ENCODE results near the gene JTB. TPM values are rescaled to one million over a fixed set of nuclear protein-coding genes. Genes with fewer than 3 reads are reported as not detected.

Gene JTB
- total RNA-seq, 1 donor from 2014 or later, result 166 TPM

- intact Hi-C loops (cut with DNase I), result no loop called here
- no peak for DNase-seq (ENCODE audit: low spot score in 2 of 2)
- Histone ChIP-seq H3K4me3 (no peak overlapping the region), H3K4me1 (no peaks in the 10 kb centered on the region), H3K9me3 (no peaks in the 10 kb centered on the region), H3K27me3 (no peaks in the 10 kb centered on the region), H3K36me3 (peaks cover 76 to 79% of the 10 kb centered on the region in 2 donors), H3K27ac (no peak overlapping the region)
- TF ChIP-seq CTCF (IDR thresholded peaks at IDR 0.05), result no peak
Observed at GRCh38 chr1:153938996-153939395, 38.5 kb downstream of the JTB start.

- H3K9me3 ChIP-seq, result no peaks in the 10 kb centered on the region
Observed at GRCh38 chr1:153937331-153937730, 40.1 kb downstream of the JTB start.

GRCh38 chr1:153936011-153936802, 41.3 kb downstream of the JTB start:
- DNase-seq (ENCODE audit: low spot score in 2 of 2), result no peak
- H3K27ac ChIP-seq, result no peak overlapping the region
- H3K4me1 ChIP-seq, result no peaks in the 10 kb centered on the region
- TF ChIP-seq CTCF (IDR thresholded peaks at IDR 0.05), result no peak
- H3K36me3 ChIP-seq, result peaks cover 77 to 89% of the 10 kb centered on the region in 2 donors
- no peaks in the 10 kb centered on the region for H3K27me3 ChIP-seq
- H3K4me3 ChIP-seq, result no peak overlapping the region
- intact Hi-C loops (cut with DNase I), result no loop called here
- no peaks in the 10 kb centered on the region for H3K9me3 ChIP-seq

More at GRCh38 chr1:153937331-153937730, 40.1 kb downstream of the JTB start:
- H3K27me3 ChIP-seq, result no peaks in the 10 kb centered on the region
- no peak overlapping the region for H3K4me3 ChIP-seq
- H3K36me3 ChIP-seq, result peaks cover 80 to 88% of the 10 kb centered on the region in 2 donors
- DNase-seq (ENCODE audit: low spot score in 2 of 2), result no peak
- H3K4me1 ChIP-seq, result no peaks in the 10 kb centered on the region
- intact Hi-C loops (cut with DNase I), result no loop called here
- TF ChIP-seq CTCF (IDR thresholded peaks at IDR 0.05), result no peak
- no peak overlapping the region for H3K27ac ChIP-seq

GRCh38 chr1:153934746-153935145, 42.7 kb downstream of the JTB start:
- no peak for TF ChIP-seq CTCF (IDR thresholded peaks at IDR 0.05)
- H3K36me3 ChIP-seq, result peaks cover 76 to 89% of the 10 kb centered on the region in 2 donors
- no peaks in the 10 kb centered on the region for H3K27me3 ChIP-seq
- no peak overlapping the region for H3K4me3 ChIP-seq
- H3K4me1 ChIP-seq, result no peaks in the 10 kb centered on the region
- DNase-seq (ENCODE audit: low spot score in 2 of 2), result no peak
- no peak overlapping the region for H3K27ac ChIP-seq
- intact Hi-C loops (cut with DNase I), result no loop called here
- no peaks in the 10 kb centered on the region for H3K9me3 ChIP-seq

- no peaks in the 10 kb centered on the region for H3K4me1 ChIP-seq
- no peaks in the 10 kb centered on the region for H3K9me3 ChIP-seq
- TF ChIP-seq CTCF (IDR thresholded peaks at IDR 0.05), result no peak
- intact Hi-C loops (cut with DNase I), result no loop called here
- H3K27ac ChIP-seq, result no peak overlapping the region
- H3K36me3 ChIP-seq, result peaks cover 70 to 82% of the 10 kb centered on the region in 2 donors
- H3K4me3 ChIP-seq, result no peak overlapping the region
- no peaks in the 10 kb centered on the region for H3K27me3 ChIP-seq
- no peak for DNase-seq (ENCODE audit: low spot score in 2 of 2)
Observed at GRCh38 chr1:153933955-153934354, 43.5 kb downstream of the JTB start.

Data from ascending aorta (tissue), 2 donors.